Prostate gland (tissue), 2 donors: ENCODE results near the gene ST6GAL1. TPM values are rescaled to one million over a fixed set of nuclear protein-coding genes. Genes with fewer than 3 reads are reported as not detected.

Experiments
- DNase-seq: peaks from one replicate; pipeline ENCODE4 v3.0.0-alpha.2; 2019; ENCODE audit warnings: low spot score
- H3K27ac ChIP-seq, 2 donors: fragments of 200-600 bp; sonication (generic); 2 replicates each; pipeline ENCODE4 v1.5.1; 2017 to 2019
- H3K27me3 ChIP-seq: fragments of 200-600 bp; sonication (generic); replicated peaks from 2 replicates; pipeline ENCODE4 v1.5.1; 2019; ENCODE audit not compliant: insufficient read depth
- H3K36me3 ChIP-seq, 2 donors: fragments of 200-600 bp; sonication (generic); 1 replicate in 1 of 2; 2 replicates in 1 of 2; pipeline versions ENCODE4 v1.5.1 to v1.8.1; 2017 to 2019
- H3K4me1 ChIP-seq: fragments of 200-600 bp; sonication (generic); replicated peaks from 2 replicates; pipeline ENCODE4 v1.5.1; 2019
- H3K4me3 ChIP-seq, 2 donors: fragments of 200-600 bp; sonication (generic); 2 replicates each; pipeline ENCODE4 v1.5.1; 2017 to 2019
- H3K9me3 ChIP-seq: fragments of 200-600 bp; sonication (generic); 2 replicates; pipeline ENCODE4 v1.5.1; 2017
- CTCF ChIP-seq, 4 experiments: fragments of 200-600 bp in 2 of 4; fragments of 450-650 bp in 2 of 4; sonication (generic) in 2 of 4; IDR thresholded peaks; 1 replicate in 3 of 4; 2 replicates in 1 of 4; pipeline ENCODE4 v1.5.1; 2016 to 2019; ENCODE audit warnings: antibody characterized with exemption in 4 of 4, mild to moderate bottlenecking in 2 of 4, moderate library complexity in 2 of 4
- POLR2A ChIP-seq: fragments of 450-650 bp; IDR thresholded peaks from one replicate; pipeline ENCODE4 v1.6.1; 2016; ENCODE audit warnings: antibody characterized with exemption, mild to moderate bottlenecking
- POLR2AphosphoS5 ChIP-seq: sonication (generic); formaldehyde crosslinking; IDR thresholded peaks from one replicate; pipeline ENCODE4 v1.6.1; 2017; ENCODE audit warnings: antibody characterized with exemption
- WGBS: methylation state at CpG from one replicate; pipeline ENCODE4 v1.1.5; 2018; 5-methylcytosine and 5-hydroxymethylcytosine counted together
- intact Hi-C: fragments of 100-400 bp; cut with DNase I; formaldehyde crosslinking; loops from one replicate; pipeline ENCODE4 v1.14.2; 2022
- total RNA-seq, 2 donors: library from RNA; depleted of rRNA; stranded (reverse); fragments of >200 nt; gene quantifications; one replicate each; pipeline ENCODE4 v1.1.0, GENCODE V29; 2016

Gene ST6GAL1
- total RNA-seq, 2 donors from 2014 or later = 101 to 225 TPM

GRCh38 chr3:187066228-187066995, 136.1 kb downstream of the ST6GAL1 start:
- Histone ChIP-seq H3K36me3 (no peaks in the 10 kb centered on the region), H3K27ac (no peak overlapping the region), H3K4me3 (no peak overlapping the region), H3K9me3 (no peaks in the 10 kb centered on the region), H3K27me3 (no peaks in the 10 kb centered on the region), H3K4me1 (peaks cover 6% of the 10 kb centered on the region)
- 73% methylated on average over 7 of the region's 7 CpGs for WGBS
- intact Hi-C loops = no loop called here
- no peak for DNase-seq
- TF ChIP-seq POLR2A (no peak), POLR2AphosphoS5 (no peak), CTCF (IDR thresholded peaks at IDR 0.05) (no peak)

GRCh38 chr3:187068787-187069186, 138.5 kb downstream of the ST6GAL1 start:
- 94% methylated on average over 5 of the region's 5 CpGs for WGBS
- TF ChIP-seq POLR2A (no peak), CTCF (IDR thresholded peaks at IDR 0.05) (no peak), POLR2AphosphoS5 (no peak)
- H3K9me3 ChIP-seq = no peaks in the 10 kb centered on the region
- DNase-seq = no peak
- no peaks in the 10 kb centered on the region for H3K27me3 ChIP-seq
- no peak overlapping the region for H3K27ac ChIP-seq
- no peak overlapping the region for H3K4me3 ChIP-seq
- intact Hi-C loops = no loop called here
- H3K4me1 ChIP-seq = no peaks in the 10 kb centered on the region
- no peaks in the 10 kb centered on the region for H3K36me3 ChIP-seq

GRCh38 chr3:187069857-187070516, 139.7 kb downstream of the ST6GAL1 start:
- Histone ChIP-seq H3K36me3 (no peaks in the 10 kb centered on the region), H3K27me3 (no peaks in the 10 kb centered on the region), H3K9me3 (no peaks in the 10 kb centered on the region), H3K4me1 (no peaks in the 10 kb centered on the region), H3K27ac (no peak overlapping the region), H3K4me3 (no peak overlapping the region)
- 92% methylated on average over 7 of the region's 7 CpGs for WGBS
- intact Hi-C loops = no loop called here
- no peak for TF ChIP-seq POLR2AphosphoS5
- no peak for TF ChIP-seq CTCF (IDR thresholded peaks at IDR 0.05)
- no peak for TF ChIP-seq POLR2A
- no peak for DNase-seq

- no peak overlapping the region for H3K4me3 ChIP-seq
- no peak for TF ChIP-seq CTCF (IDR thresholded peaks at IDR 0.05)
- H3K4me1 ChIP-seq = no peaks in the 10 kb centered on the region
- DNase-seq = no peak
- no peak overlapping the region for H3K27ac ChIP-seq
- H3K27me3 ChIP-seq = no peaks in the 10 kb centered on the region
- no peaks in the 10 kb centered on the region for H3K9me3 ChIP-seq
- intact Hi-C loops = no loop called here
- H3K36me3 ChIP-seq = no peaks in the 10 kb centered on the region
- WGBS = 92% methylated on average over 3 of the region's 3 CpGs
Observed at GRCh38 chr3:187072102-187072501, 141.8 kb downstream of the ST6GAL1 start.

GRCh38 chr3:187072511-187072910, 142.2 kb downstream of the ST6GAL1 start:
- Histone ChIP-seq H3K9me3 (no peaks in the 10 kb centered on the region), H3K4me3 (no peak overlapping the region), H3K27ac (no peak overlapping the region), H3K27me3 (no peaks in the 10 kb centered on the region), H3K36me3 (peaks cover 0 to 2% of the 10 kb centered on the region in 2 donors), H3K4me1 (no peaks in the 10 kb centered on the region)
- WGBS = 87% methylated on average over 5 of the region's 5 CpGs
- intact Hi-C loops = no loop called here
- no peak for DNase-seq
- TF ChIP-seq CTCF (IDR thresholded peaks at IDR 0.05) (no peak), POLR2AphosphoS5 (no peak), POLR2A (no peak)
